H9 (cell line): ENCODE results near the gene SIVA1. TPM values are rescaled to one million over a fixed set of nuclear protein-coding genes. Genes with fewer than 3 reads are reported as not detected.

ENCODE experiments used
- DNase-seq: peaks from one replicate; pipeline ENCODE4 v3.0.0-alpha.2; 2017
- H2AFZ ChIP-seq: one replicate; pipeline ENCODE4 v1.6.1; 2013; ENCODE audit warnings: mild to moderate bottlenecking, low read length, control low read depth, moderate library complexity
- H2AK5ac ChIP-seq: 2 replicates; pipeline ENCODE4 v1.6.1; 2013; ENCODE audit warnings: low read length, control low read depth, mixed read lengths; ENCODE audit not compliant: insufficient read length
- H2BK120ac ChIP-seq: one replicate; pipeline ENCODE4 v1.6.1; 2013; ENCODE audit warnings: low read depth, mild to moderate bottlenecking, low read length, control low read depth, inconsistent platforms; ENCODE audit not compliant: poor library complexity, severe bottlenecking
- H2BK12ac ChIP-seq: 2 replicates; pipeline ENCODE4 v1.6.1; 2013; ENCODE audit warnings: low read length, control low read depth, mixed read lengths, low read depth; ENCODE audit not compliant: insufficient read length
- H2BK15ac ChIP-seq: 2 replicates; pipeline ENCODE4 v1.6.1; 2013; ENCODE audit warnings: low read depth, low read length, control low read depth
- H2BK20ac ChIP-seq: one replicate; pipeline ENCODE4 v1.6.1; 2013; ENCODE audit warnings: low read depth, mild to moderate bottlenecking, low read length, control low read depth, inconsistent platforms; ENCODE audit not compliant: poor library complexity, severe bottlenecking
- H2BK5ac ChIP-seq: 2 replicates; pipeline ENCODE4 v1.6.1; 2013; ENCODE audit warnings: low read length, control low read depth, mixed read lengths; ENCODE audit not compliant: insufficient read length
- H3K14ac ChIP-seq: 2 replicates; pipeline ENCODE4 v1.6.1; 2013; ENCODE audit warnings: low read length, control low read depth; ENCODE audit not compliant: insufficient read depth
- H3K18ac ChIP-seq: 2 replicates; pipeline ENCODE4 v1.6.1; 2013; ENCODE audit warnings: low read depth, mild to moderate bottlenecking, mixed read lengths, low read length, control low read depth; ENCODE audit not compliant: insufficient read length
- H3K23ac ChIP-seq: 2 replicates; pipeline ENCODE4 v1.6.1; 2013; ENCODE audit warnings: low read length, control low read depth, mixed read lengths, low read depth; ENCODE audit not compliant: insufficient read length
- H3K23me2 ChIP-seq: 2 replicates; pipeline ENCODE4 v1.6.1; 2013; ENCODE audit warnings: low read depth, mild to moderate bottlenecking, mixed read lengths, low read length, control low read depth; ENCODE audit not compliant: insufficient read length, poor library complexity, severe bottlenecking
- H3K27ac ChIP-seq: 2 replicates; pipeline ENCODE4 v1.5.1; 2013; ENCODE audit warnings: low read length, control low read depth, mixed read lengths, low read depth; ENCODE audit not compliant: insufficient read length
- H3K27me3 ChIP-seq: 2 replicates; pipeline ENCODE4 v1.6.1; 2013; ENCODE audit warnings: low read length, control low read depth, inconsistent platforms; ENCODE audit not compliant: insufficient read depth
- H3K4ac ChIP-seq: 2 replicates; pipeline ENCODE4 v1.6.1; 2013; ENCODE audit warnings: low read depth, mild to moderate bottlenecking, control low read depth, inconsistent platforms, low read length, moderate library complexity
- H3K4me1 ChIP-seq: 2 replicates; pipeline ENCODE4 v1.6.1; 2013; ENCODE audit warnings: low read length, control low read depth, inconsistent platforms; ENCODE audit not compliant: insufficient read depth
- H3K4me2 ChIP-seq: 2 replicates; pipeline ENCODE4 v1.6.1; 2013; ENCODE audit warnings: low read length, control low read depth, mixed read lengths; ENCODE audit not compliant: insufficient read length, insufficient read depth
- H3K56ac ChIP-seq: 2 replicates; pipeline ENCODE4 v1.6.1; 2013; ENCODE audit warnings: low read depth, mild to moderate bottlenecking, mixed read lengths, low read length, control low read depth; ENCODE audit not compliant: insufficient read length
- H3K79me1 ChIP-seq: 2 replicates; pipeline ENCODE4 v1.6.1; 2013; ENCODE audit warnings: low read depth, mild to moderate bottlenecking, moderate library complexity, low read length, control low read depth, inconsistent platforms; ENCODE audit not compliant: insufficient read depth, poor library complexity, severe bottlenecking
- H3K79me2 ChIP-seq: 2 replicates; pipeline ENCODE4 v1.6.1; 2013; ENCODE audit warnings: low read length, control low read depth, inconsistent platforms; ENCODE audit not compliant: insufficient read depth
- H3K9ac ChIP-seq: 2 replicates; pipeline ENCODE4 v1.6.1; 2013; ENCODE audit warnings: low read length, control low read depth, mixed read lengths; ENCODE audit not compliant: insufficient read length; ENCODE audit errors: extremely low read depth
- H3K9me3 ChIP-seq: one replicate; pipeline ENCODE4 v1.6.1; 2013; ENCODE audit warnings: low read depth, low read length, inconsistent platforms; ENCODE audit not compliant: control insufficient read depth
- H3T11ph ChIP-seq: one replicate; pipeline ENCODE4 v1.6.1; 2013; ENCODE audit warnings: mild to moderate bottlenecking, low read length, control low read depth, inconsistent platforms
- H4K20me1 ChIP-seq: one replicate; pipeline ENCODE4 v1.6.1; 2013; ENCODE audit not compliant: control insufficient read depth, insufficient read length, insufficient read depth
- H4K5ac ChIP-seq: 2 replicates; pipeline ENCODE4 v1.6.1; 2013; ENCODE audit warnings: low read depth, mild to moderate bottlenecking, mixed read lengths, low read length, control low read depth; ENCODE audit not compliant: insufficient read length
- H4K8ac ChIP-seq: replicated peaks from 2 replicates; pipeline ENCODE4 v1.6.1; 2013; ENCODE audit warnings: low read length, control low read depth, mixed read lengths, low read depth; ENCODE audit not compliant: insufficient read length
- H4K91ac ChIP-seq: 2 replicates; pipeline ENCODE4 v1.6.1; 2013; ENCODE audit warnings: low read depth, mild to moderate bottlenecking, moderate library complexity, mixed read lengths, low read length, control low read depth; ENCODE audit not compliant: insufficient read length
- H3K27ac Mint-ChIP-seq, 3 experiments: 2 replicates in 2 of 3; 3 replicates in 1 of 3; pipeline ENCODE4 v1.8.0; 2020 to 2021; ENCODE audit warnings: mixed read lengths in 3 of 3, mild to moderate bottlenecking in 1 of 3, moderate library complexity in 1 of 3
- H3K27me3 Mint-ChIP-seq: 2 replicates; pipeline ENCODE4 v1.8.0; 2021; ENCODE audit warnings: low read depth, mild to moderate bottlenecking, moderate library complexity, mixed read lengths
- H3K36me3 Mint-ChIP-seq, 3 experiments: 2 replicates in 2 of 3; 3 replicates in 1 of 3; pipeline ENCODE4 v1.8.0; 2020 to 2021; ENCODE audit warnings: low read depth in 3 of 3, mixed read lengths in 3 of 3; ENCODE audit not compliant: insufficient read depth in 1 of 3
- H3K4me1 Mint-ChIP-seq, 2 experiments: 2 replicates each; pipeline ENCODE4 v1.8.0; 2020; ENCODE audit warnings: mixed read lengths in 2 of 2
- H3K4me3 Mint-ChIP-seq, 2 experiments: 2 replicates in 1 of 2; 3 replicates in 1 of 2; pipeline ENCODE4 v1.8.0; 2020 to 2021; ENCODE audit warnings: mild to moderate bottlenecking in 2 of 2, mixed read lengths in 2 of 2, moderate library complexity in 1 of 2
- H3K9me3 Mint-ChIP-seq, 2 experiments: 2 replicates in 1 of 2; 3 replicates in 1 of 2; pipeline ENCODE4 v1.8.0; 2020; ENCODE audit warnings: mild to moderate bottlenecking in 2 of 2, mixed read lengths in 2 of 2, moderate library complexity in 1 of 2
- CTCF ChIP-seq: fragments of 200-600 bp; sonication (generic); conservative IDR thresholded peaks from 3 replicates; pipeline ENCODE4 v1.8.0; 2021; ENCODE audit warnings: antibody characterized with exemption, mild to moderate bottlenecking
- WGBS: extraction: QIAGEN DNeasy Blood & Tissue Kit; methylation state at CpG from one replicate; pipeline ENCODE4 v1.1.7; 2013; ENCODE audit warnings: missing lambda C conversion rate, low lambda C conversion rate, mixed read lengths; ENCODE audit not compliant: insufficient read length; ENCODE audit errors: extremely low coverage; 5-methylcytosine and 5-hydroxymethylcytosine counted together
- total RNA-seq: library from RNA; stranded (reverse); gene quantifications from 2 replicates; pipeline ENCODE4 v1.2.1, GENCODE V29; 2021

The SIVA1 gene
- total RNA-seq, 1 experiment from 2014 or later: 125 TPM

GRCh38 chr14:104777808-104778249, 24.9 kb downstream of the SIVA1 start:
- no peaks in the 10 kb centered on the region for H3K79me1 ChIP-seq
- Mint-ChIP-seq H3K4me3 (no peak overlapping the region), H3K27me3 (no peaks in the 10 kb centered on the region), H3K9me3 (no peaks in the 10 kb centered on the region), H3K36me3 (peaks cover 8 to 24% (median 17%) of the 10 kb centered on the region in 3 experiments; a peak in 6 of 7 replicates), H3K27ac (no peak overlapping the region), H3K4me1 (no peaks in the 10 kb centered on the region)
- no peak overlapping the region for H3T11ph ChIP-seq
- no peak overlapping the region for H3K9ac ChIP-seq
- no peaks in the 10 kb centered on the region for H3K23me2 ChIP-seq
- no peak overlapping the region for H3K56ac ChIP-seq
- no peak overlapping the region for H2BK15ac ChIP-seq
- no peak overlapping the region for H4K91ac ChIP-seq
- H3K79me2 ChIP-seq: no peaks in the 10 kb centered on the region
- no peak overlapping the region for H2BK5ac ChIP-seq
- H3K4me1 ChIP-seq: no peaks in the 10 kb centered on the region
- H3K9me3 ChIP-seq: no peaks in the 10 kb centered on the region
- H3K14ac ChIP-seq: no peak overlapping the region
- H3K27me3 ChIP-seq: no peaks in the 10 kb centered on the region
- DNase-seq: no peak
- H3K27ac ChIP-seq: no peak overlapping the region
- no peak overlapping the region for H4K5ac ChIP-seq
- H2BK120ac ChIP-seq: no peak overlapping the region
- no peak overlapping the region for H2AK5ac ChIP-seq
- H4K8ac ChIP-seq: no peak overlapping the region
- no peak for TF ChIP-seq CTCF
- H3K18ac ChIP-seq: no peak overlapping the region
- H3K4me2 ChIP-seq: no peak overlapping the region
- no peak overlapping the region for H2BK20ac ChIP-seq
- H2AFZ ChIP-seq: no peak overlapping the region
- WGBS: no CpG with 5 or more reads among the region's 15 CpGs
- no peaks in the 10 kb centered on the region for H4K20me1 ChIP-seq
- H3K23ac ChIP-seq: no peak overlapping the region
- no peak overlapping the region for H3K4ac ChIP-seq
- H2BK12ac ChIP-seq: no peak overlapping the region
